GM18505 (cell line): ENCODE data around the gene MLF2.
"Not testable (repeated sequence)": the region's sequence is repeated elsewhere in the genome, so short reads cannot be mapped to it uniquely, and the experiment has no call there.

ENCODE experiments used
- ATAC-seq: cut with Tn5 transposase; IDR thresholded peaks from one replicate; pipeline ENCODE4 v1.9.1; 2021; ENCODE audit not compliant: unreplicated experiment
- POLR2A ChIP-seq: IDR thresholded peaks from 4 replicates; pipeline ENCODE4 v1.6.1; 2011; ENCODE audit warnings: borderline replicate concordance; ENCODE audit not compliant: insufficient read depth, insufficient read length; ENCODE audit errors: extremely low read depth

Gene MLF2

DNA sequence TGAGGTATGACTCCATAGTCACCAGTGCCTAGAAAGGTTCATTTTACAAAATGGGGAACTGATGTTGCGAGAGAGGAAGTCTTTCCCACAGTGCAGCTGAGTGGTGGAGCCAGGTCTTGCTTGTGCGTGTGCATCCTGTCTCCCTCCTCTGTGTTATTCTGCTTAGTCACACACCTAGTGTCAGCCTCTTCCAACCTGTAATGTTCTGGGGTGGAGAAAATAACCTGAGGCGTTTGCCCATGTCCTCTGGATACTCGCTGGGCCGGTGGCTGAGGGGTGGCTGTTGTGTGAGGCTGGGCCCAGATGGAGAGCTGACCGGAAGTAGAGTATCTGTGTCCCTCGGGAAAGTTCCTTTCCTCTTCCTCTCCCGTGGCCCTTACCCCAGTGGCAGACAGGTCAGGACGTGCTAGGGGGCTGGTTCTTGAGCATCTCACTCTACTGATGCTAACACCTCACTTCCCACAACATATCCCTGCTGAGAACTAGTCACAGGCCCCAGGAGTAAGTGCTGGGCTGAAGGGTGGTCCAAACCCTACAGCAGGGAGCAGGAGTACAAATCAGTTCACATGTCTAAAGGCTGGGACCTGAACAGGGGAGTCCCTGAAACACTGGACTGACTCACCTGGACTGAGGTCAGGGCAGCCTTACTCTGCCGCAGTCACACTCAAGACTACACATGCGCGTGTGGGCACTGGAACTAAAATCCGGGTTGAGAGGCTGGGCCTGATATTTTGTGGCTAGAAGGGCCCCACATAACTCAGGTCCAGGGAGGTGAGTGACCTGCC is 7.0 kb downstream of the MLF2 start:
- no peak for ATAC-seq
- TF ChIP-seq POLR2A = no peak

DNA sequence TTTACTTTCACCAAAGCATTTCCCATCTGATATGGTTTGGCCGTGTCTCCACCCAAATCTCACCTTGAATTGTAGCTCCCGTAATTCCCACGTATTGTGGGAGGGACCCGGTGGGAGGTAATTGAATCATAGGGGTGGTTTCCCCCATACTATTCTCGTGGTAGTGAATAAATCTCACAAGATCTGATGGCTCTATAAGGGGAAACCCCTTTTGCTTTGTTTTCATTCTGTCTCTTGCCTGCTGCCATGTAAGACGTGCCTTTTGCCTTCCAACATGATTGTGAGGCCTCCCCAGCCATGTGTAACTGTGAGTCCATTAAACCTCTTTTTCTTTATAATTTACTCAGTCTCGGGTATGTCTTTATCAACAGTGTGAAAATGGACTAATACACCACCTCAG is 9.6 kb downstream of the MLF2 start:
- ATAC-seq = not testable (repeated sequence)

GRCh38 chr12:6742834-6743233 is 10.1 kb downstream of the MLF2 start:
- no peak for TF ChIP-seq POLR2A
- ATAC-seq = no peak

DNA sequence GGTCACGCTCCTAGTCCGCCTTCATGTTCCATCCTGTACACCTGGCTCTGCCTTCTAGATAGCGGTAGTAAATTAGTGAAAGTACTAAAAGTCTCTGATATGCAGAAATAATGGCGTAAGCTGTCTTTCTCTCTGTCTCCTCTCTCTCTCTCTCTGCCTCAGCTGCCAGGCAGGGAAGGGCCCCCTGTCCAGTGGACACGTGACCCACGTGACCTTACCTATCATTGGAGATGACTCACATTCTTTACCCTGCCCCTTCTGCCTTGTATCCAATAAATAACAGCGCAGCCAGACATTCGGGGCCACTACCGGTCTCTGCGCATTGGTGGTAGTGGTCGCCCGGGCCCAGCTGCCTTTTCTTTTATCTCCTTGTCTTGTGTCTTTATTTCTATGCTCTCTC is 10.9 kb downstream of the MLF2 start:
- not testable (repeated sequence) for ATAC-seq

DNA sequence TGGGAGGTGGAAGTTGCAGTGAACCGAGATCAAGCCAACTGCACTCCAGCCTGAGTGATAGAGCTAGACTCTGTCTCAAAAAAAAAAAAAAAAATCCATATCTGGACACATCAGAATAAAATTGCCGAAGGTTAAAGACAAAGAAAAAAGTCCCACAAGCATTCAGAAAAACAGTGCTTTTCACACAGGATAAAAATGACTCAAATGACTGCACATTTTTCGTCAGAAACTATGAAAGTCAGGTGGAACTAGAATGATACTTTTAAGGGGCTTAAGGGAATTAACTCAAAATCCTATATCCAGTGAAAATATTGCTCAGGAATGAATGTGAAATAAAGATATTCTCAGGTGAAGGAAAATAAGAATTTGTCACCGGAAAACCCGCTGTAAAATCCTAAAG is 16.2 kb downstream of the MLF2 start:
- ATAC-seq = no peak
- TF ChIP-seq POLR2A = no peak

GRCh38 chr12:6735448-6736191 is 17.3 kb downstream of the MLF2 start:
- TF ChIP-seq POLR2A = no peak
- no peak for ATAC-seq

- ATAC-seq = no peak
Measured at GRCh38 chr12:6734506-6735387, 18.2 kb downstream of the MLF2 start.

DNA sequence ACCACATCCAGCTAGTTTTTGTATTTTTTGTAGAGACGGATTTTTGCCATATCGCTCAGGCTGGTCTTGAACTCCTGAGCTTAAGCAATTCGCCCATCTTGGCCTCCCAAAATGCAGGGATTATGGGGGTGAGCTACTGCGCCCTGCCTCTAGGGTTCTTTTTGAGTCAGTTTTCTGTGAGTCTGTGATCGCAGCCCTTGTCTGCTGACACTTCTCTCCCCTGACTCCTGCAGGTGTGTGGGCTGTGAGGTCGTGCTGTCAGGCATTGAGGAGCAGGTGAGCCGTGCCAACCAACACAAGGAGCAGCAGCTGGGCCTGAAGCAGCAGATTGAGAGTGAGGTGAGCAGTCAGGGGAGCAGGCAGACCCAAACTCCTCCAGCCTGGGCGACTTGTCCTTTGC is 22.8 kb downstream of the MLF2 start:
- no peak for ATAC-seq
- no peak for TF ChIP-seq POLR2A

More at GRCh38 chr12:6734506-6735387, 18.2 kb downstream of the MLF2 start:
- TF ChIP-seq POLR2A = no peak

- ATAC-seq = no peak
- no peak for TF ChIP-seq POLR2A
Measured at GRCh38 chr12:6729186-6729585, 23.8 kb downstream of the MLF2 start.

DNA sequence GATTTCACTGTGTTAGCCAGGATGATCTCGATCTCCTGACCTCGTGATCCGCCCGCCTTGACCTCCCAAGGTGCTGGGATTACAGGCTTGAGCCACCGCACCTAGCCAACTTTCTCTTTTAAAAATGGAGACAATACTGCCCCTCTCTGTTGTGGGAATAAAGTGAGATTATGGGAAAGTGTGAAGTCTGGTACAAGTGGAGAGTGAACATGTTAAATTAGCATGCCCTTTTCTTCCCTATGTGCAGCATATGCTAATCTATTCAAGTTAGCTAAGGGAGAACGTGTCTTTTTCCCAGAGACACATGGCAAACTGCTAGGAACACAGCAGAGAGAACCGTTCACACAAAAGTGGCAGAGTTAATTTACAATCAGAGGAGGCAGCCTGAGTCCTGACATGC is 27.6 kb downstream of the MLF2 start:
- no peak for TF ChIP-seq POLR2A

DNA sequence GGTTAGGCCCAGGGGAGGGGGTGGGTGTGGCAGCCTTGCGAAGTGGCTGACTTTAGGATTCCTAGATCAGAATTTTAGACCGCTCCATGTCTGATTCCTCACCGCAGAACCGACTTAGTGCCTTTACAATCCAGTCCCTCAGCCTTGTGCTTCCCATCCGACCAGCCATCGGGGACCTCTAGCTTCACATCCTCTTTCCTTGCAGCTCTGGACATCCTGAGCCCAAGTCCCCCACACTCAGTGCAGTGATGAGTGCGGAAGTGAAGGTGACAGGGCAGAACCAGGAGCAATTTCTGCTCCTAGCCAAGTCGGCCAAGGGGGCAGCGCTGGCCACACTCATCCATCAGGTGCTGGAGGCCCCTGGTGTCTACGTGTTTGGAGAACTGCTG is 28.5 kb downstream of the MLF2 start:
- TF ChIP-seq POLR2A = no peak
- ATAC-seq = peak; percentile 29

More for the DNA sequence above, 27.6 kb downstream of the MLF2 start:
- ATAC-seq = no peak

DNA sequence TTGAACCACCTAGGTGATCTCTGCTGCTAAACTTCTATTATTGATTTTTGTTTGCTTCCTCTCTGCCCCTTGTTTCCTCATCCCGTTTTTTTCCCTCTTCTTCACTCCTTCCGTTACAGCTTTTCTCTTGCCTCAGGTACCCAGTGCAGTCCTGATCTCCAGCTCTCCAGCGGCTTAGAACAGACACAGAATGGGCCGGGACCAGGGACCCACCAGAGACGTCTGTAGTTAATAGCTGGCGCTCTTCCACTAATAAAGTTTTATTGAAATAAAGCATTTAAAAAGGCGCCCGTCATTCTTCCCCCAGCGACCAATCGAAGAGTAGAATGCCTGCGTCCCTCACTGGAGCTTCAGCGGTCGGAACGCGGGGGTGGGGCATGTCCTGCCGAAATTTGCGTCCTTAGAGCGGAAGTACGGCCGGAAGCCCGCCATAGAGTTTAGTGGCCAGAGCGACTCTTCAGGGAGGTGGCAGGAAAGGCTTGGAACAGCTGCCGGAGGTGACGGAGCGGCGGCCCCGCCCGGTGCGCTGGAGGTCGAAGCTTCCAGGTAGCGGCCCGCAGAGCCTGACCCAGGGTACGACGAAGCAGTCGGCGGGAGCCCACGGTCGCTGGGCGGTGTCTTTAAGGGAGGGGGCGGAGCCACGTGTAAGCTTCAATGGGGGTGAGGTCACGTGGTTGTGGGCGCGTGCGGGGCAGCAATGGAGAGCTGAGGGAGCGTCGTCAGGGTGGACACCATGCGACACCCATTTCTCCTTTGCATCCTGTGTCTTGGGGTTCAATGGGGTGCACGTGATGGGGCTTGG is 29.1 kb downstream of the MLF2 start, which contains the start of gene COPS7A:
TSS of gene COPS7A (plus strand) at position 440 of the 802 bp plus-strand sequence. CDS start 611 bp downstream, outside the sequence.
- ATAC-seq = peak; percentile 88
- peak; percentile 80 for TF ChIP-seq POLR2A

DNA sequence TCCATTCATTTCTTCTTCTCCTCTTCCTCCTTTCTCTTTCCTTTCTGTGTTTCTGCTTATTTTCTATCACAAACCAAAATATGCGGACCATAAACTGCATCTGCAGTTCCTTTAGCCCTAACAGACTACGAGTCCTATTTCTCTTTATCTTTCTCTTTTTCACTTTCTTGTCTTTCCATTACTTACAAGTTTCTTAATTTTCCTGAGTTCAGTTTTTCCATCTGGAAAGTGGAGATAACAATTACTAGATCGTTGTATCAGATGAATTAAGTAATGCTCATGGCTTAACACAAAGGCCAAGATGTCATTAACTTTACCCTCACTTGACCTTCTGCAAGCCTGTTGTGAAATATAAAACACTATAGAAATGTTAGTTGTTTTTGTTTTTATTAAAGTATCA is 30.1 kb downstream of the MLF2 start:
- ATAC-seq = no peak
- no peak for TF ChIP-seq POLR2A
